Cerebellar cortex (tissue), 1 donor: ENCODE measurements around the gene TNS4.
A peak's percentile ranks its signal among the peaks of the same experiment; 100 is the strongest.

Source experiments
- DNase-seq: peaks from one replicate; pipeline ENCODE4 v3.0.0-alpha.2; 2015; ENCODE audit warnings: low spot score

TNS4 gene

DNA sequence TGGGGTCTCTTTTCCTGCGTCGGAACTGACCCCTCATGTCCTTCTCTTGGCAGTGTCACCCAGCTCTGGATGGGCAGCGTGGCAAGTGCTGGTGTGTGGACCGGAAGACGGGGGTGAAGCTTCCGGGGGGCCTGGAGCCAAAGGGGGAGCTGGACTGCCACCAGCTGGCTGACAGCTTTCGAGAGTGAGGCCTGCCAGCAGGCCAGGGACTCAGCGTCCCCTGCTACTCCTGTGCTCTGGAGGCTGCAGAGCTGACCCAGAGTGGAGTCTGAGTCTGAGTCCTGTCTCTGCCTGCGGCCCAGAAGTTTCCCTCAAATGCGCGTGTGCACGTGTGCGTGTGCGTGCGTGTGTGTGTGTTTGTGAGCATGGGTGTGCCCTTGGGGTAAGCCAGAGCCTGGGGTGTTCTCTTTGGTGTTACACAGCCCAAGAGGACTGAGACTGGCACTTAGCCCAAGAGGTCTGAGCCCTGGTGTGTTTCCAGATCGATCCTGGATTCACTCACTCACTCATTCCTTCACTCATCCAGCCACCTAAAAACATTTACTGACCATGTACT lies 44.9 kb downstream of the TNS4 start:
- DNase-seq = no peak

- no peak for DNase-seq
Observed at GRCh38 chr17:40454613-40454995, 46.8 kb downstream of the TNS4 start.

DNA sequence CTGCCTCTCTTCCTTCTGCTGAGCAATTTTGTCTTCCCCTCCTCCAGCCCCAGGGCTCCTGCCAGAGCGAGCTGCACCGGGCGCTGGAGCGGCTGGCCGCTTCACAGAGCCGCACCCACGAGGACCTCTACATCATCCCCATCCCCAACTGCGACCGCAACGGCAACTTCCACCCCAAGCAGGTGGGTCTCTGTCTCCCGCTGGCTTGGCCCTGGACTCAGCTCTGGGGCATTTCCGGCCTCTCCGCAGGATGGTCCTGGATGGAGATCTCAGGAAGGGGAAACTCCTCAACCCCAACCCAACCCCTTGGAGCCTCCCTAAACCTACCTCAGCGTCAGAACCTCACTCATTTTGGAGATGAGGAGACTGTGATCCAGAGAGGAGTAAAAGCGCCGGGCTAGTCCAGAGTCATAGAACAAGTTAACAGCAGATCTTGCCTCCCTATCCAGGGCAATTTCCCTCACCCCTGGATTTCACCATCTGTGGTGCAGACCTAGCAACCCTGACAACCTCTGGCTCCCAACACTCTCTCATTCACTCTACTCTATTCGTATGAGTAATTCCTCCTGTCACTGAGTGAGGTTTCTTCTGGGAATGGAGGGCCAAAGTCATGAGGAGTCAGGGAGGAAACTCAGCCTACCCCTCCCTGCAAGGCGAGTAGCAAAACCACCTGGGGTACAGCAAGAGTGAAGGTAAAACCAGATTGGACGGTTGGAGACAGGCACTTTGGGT lies 47.4 kb downstream of the TNS4 start:
- no peak for DNase-seq

DNA sequence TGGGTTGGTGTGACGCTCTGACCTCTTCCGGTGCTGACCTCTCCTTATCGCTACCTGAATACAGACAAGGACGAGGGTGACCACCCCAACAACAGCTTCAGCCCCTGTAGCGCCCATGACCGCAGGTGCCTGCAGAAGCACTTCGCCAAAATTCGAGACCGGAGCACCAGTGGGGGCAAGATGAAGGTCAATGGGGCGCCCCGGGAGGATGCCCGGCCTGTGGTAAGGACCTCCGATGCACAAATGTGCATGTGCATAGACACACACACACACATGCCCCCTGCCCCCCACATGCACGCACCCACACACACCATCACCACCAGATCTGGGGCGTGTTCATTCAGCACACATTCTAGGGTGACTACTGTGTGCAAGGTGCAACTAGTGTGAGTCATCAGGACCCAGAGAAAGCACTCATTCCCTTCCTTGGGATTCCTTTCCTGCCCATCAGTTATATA lies 48.5 kb downstream of the TNS4 start:
- no peak for DNase-seq

- no peak for DNase-seq
Observed at GRCh38 chr17:40452216-40452787, 49.1 kb downstream of the TNS4 start.

- DNase-seq = no peak
Observed at GRCh38 chr17:40451420-40451819, 50.0 kb downstream of the TNS4 start.

DNA sequence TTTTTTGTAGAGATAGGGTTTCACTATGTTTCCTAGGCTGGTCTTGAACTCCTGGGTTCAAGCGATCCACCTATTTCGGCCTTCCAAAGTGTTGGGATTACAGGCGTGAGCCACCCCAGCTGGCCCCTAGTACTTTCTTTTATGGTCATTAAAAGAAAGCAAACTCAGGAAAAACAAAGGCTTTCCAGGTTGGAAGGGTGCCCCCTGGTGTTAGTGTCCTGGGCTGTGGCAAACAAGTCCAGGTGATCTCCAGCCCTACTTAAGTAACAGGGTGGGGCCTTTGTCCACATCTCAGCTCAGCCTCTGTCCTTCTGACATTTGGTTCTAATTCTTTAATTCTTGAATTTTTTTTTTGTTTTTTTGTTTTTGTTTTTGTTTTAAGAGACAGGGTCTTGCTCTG lies 51.2 kb downstream of the TNS4 start:
- DNase-seq = peak; percentile 37

DNA sequence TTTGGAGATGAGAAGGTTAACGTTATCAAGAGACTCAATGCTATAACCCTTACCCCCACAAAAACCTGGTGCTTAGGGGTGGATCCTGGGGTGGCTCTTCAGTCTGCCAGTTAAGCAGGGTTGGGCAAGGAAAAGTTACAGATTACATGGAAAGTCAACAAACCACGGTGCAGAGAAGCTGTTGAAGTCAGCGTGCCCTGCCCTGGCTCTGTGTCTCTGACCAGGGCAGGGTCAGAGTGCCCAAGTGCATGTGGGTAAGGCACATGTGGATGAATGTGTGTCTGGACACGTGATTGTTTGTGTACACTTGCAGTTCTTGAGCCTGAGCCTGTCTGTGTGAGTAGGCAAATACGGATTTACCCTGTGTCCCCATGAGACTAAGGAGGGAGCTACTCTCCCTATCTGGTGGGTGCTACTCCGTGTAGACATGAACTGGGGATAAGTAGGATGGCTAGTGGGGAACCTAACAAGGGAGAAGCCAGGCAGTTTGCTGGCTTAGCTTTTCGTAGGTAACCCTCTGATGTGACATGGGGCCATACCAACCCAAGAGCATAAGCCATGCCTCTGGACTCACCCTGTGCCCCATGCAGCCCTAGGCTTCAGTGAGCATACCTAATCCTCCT lies 52.7 kb downstream of the TNS4 start:
- DNase-seq = no peak

GRCh38 chr17:40448213-40448638 lies 53.2 kb downstream of the TNS4 start:
- no peak for DNase-seq

DNA sequence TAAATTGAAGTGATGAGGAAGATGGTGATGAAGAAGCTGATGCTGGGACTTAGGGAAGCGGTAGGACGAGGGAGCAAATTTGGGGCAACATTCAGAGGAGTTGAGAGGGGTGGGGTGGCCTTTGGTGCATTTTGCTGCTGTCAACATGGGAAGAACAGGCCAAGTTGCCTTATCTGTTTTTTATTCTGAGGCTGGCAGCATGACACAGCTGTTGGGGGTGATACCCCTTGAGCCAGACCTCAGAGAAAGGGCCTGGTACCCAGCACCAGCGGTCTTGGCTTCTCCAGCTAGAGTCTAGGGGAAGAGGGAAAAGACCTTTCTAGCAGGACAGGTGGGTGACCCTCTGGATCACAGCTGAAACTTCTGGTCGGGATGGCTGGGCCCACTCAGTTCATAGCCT lies 53.6 kb downstream of the TNS4 start:
- no peak for DNase-seq

GRCh38 chr17:40447148-40447644 lies 54.2 kb downstream of the TNS4 start:
- no peak for DNase-seq

DNA sequence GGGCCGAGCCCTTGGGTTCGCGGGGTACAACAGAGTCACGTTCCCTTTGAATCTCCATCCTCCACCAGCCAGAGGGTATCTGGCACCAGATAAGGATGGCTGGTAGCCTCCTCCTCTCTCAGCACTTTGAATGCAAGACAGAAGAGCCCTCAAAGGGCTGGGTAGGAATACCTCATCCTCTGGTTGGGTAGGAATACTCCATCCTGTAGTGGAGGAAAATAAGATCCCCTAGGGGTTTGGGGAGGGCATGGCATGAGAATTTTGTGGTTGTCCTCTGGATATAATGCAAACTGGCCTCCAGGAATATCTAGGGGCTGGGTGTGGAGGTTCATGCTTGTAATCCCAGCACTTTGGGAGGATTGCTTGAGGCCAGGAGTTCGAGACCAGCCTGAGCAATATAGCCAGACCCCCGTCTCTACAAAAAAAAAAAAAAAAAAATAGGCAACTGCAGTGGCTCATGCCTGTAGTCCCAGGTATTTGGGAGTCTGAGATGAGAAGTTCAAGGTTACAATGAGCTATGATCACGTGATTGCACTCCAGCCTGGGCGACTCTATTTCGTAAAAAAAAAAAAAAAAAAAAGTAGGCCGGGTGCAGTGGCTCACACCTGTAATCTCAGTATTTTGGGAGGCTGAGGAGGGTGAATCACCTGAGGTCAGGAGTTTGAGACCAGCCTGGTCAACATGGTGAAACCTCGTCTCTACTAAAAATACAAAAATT lies 55.5 kb downstream of the TNS4 start:
- no peak for DNase-seq

- DNase-seq = no peak
Observed at GRCh38 chr17:40443988-40444899, 57.2 kb downstream of the TNS4 start.

- peak; percentile 64 for DNase-seq
Observed at GRCh38 chr17:40443196-40443987, 58.0 kb downstream of the TNS4 start, which contains the start of gene IGFBP4. TSS of gene IGFBP4 (plus strand) at chr17:40443450. CDS start at chr17:40443736, 286 bp downstream.

- DNase-seq = no peak
Observed at GRCh38 chr17:40442392-40443195, 58.8 kb downstream of the TNS4 start.

DNA sequence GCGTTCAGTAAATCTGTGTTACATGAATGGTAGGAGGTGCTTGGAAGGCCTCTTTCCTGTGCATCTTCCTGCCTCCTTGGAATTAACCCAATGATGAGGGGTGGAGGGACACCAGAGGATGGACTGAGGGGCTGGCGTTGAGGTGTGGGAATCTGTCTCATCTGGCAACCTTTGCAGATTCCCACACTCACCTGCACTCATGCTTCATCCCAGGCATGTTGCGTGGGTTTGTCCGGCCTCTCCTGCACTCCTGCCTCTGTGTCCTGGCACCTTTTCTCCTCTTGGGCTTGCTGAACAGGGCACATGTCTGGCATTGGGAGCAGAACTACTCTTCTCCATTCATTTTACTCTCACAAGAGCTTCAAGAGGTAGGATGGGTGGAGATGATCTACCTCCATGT lies 61.3 kb downstream of the TNS4 start:
- DNase-seq = no peak

DNA sequence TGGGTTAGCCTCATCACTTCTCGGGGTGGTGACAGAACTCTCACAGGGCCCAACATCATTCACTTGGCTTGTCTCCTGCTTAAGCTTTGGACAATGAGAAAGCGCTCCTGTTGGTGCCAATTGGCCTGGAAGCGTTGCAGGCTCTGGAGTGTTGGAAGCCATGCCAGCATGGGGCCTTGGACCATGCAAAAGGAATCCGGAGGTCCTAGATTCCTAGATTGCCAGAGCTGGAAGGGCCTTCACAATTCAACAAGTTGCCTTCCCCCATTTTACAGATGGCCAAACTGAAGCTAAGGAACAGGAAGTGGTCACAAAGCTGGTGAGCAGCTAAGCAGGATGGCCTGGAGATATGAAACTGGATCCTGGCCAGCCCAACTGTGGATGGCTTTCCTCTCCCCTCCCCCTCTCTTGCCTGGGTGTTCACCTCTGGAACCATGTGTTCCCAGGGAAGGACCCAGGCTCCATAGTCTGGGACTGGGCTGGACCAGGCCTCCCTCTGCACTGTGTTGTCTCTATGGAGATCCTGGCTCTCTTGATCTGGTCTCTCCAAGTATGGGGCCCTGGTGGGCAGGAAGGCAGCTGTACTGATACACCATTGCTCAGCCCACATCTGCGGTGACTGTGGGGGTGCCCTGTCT lies 64.2 kb downstream of the TNS4 start:
- no peak for DNase-seq

DNA sequence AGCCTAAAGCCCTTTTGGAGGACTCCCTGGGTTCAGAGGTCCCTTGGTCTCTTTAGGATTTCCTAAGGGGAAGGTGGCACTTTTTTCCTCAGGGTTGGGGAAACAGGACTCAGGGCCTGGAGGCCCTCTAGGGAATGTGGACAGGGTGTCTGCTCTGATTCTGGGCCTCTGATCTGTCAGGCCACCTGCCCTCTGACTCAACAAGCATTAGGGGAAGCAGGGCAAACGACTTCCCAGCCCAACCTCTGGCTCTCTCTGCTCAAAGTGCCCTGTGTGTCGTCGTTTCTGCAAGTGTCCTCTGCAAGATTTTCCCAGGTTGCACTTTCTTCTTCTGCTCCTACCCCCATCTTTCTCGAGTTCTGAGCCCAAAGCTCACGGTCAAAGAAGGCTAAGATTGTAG lies 64.8 kb downstream of the TNS4 start:
- no peak for DNase-seq
